C1 segment of cervical spinal cord (tissue), 14 donors: ENCODE data around the gene NUP93.
"Not testable (repeated sequence)": the region's sequence is repeated elsewhere in the genome, so short reads cannot be mapped to it uniquely, and the experiment has no call there.

Source experiments
- DNase-seq, 14 donors: peaks; one replicate each; lab custom pipeline; 2025; lab: John Stamatoyannopoulos, UW

Gene NUP93

DNA sequence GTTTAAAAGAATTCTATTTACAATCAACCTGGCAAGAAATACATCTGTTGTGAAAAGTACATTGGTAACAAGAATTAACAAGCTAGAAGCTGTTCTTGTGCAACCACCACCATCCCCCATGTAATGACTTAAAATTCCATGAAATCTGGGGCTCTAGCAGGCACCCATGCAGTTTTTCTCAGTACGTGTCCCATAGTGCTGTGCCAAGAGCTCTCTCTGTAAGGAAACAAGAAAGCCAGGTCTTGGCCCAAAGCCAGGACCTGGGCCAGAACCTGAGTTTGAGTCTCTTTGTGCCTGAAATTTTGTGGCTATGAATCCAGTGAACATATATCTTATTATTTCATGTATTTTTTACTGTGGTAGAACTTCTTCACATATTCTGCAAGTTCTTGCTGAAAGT lies 46.6 kb downstream of the NUP93 start:
- DNase-seq, result peak in 1 of 14 donors; percentile 21

GRCh38 chr16:56777001-56777400 lies 47.1 kb downstream of the NUP93 start:
- no peak for DNase-seq

DNA sequence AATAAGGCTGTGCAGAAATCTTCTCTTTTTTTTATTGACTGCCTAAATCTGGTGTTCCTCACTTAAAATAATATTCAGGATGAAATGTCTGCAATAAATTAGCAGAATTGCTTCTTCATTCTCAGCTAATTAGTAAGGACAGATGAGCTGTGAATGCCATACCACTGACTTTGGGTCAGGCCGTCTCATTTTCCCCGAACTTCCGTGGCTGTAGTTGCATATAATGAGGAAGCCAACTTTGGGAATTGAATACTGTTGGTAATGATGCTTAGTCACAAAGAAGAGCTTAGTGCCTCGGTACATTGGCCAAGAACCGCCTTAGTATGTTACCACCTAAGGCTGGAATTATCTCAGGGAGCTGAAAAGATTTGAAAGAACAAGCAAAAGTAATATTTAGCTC lies 47.6 kb downstream of the NUP93 start:
- peak in 1 of 14 donors; percentile 19 for DNase-seq

- no peak for DNase-seq
These were observed 50.0 kb downstream of the NUP93 start for GRCh38 chr16:56779906-56780305.

DNA sequence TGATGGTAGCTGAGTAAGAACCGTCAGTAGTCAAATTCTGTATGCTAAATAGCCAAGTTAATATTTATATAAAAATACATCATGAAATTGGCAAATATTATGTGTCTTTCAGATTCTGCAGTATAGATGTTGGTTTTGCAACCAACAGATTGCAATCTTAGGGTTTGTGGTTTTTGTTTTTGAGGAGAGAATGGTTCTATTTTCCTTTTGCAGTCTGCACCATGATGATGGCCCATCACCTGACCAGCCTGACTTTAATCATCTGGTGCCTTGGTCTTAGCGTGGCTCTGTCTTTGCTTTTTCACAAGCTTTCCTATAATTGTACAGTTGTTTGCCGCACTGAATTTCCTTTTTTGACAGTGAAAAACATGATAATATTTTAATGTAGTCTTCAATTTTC lies 50.7 kb downstream of the NUP93 start:
- DNase-seq, result no peak

DNA sequence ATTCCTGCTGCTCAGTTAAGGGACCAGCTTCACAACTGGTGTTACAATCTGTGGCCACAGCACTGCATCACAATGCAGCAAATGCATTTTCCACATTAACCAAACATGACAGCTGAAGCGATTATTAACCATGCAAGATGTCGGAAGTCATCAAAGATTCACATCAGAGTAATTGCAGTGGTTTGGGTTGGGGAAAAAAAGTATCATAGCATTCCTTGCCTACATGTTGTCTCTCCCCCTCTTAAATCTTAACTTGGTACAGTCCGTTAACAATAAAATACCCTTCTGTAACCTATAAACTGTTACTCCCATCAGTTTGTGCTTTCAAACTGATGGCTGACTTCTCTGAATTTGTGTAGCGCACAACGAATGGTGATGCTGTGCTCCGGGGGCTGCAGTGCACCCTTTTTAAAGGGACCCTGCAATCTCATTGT lies 51.6 kb downstream of the NUP93 start:
- DNase-seq, result no peak

- DNase-seq, result no peak
These were observed 53.4 kb downstream of the NUP93 start for GRCh38 chr16:56783344-56783743.

GRCh38 chr16:56785317-56785716 lies 55.4 kb downstream of the NUP93 start:
- DNase-seq, result no peak

- no peak for DNase-seq
These were observed 57.2 kb downstream of the NUP93 start for GRCh38 chr16:56787167-56787566.

GRCh38 chr16:56788435-56788834 lies 58.5 kb downstream of the NUP93 start:
- no peak for DNase-seq

- peak in 3 of 14 donors; percentile 9 to 58 (median 10) for DNase-seq
These were observed 59.4 kb downstream of the NUP93 start for GRCh38 chr16:56789360-56789759.

DNA sequence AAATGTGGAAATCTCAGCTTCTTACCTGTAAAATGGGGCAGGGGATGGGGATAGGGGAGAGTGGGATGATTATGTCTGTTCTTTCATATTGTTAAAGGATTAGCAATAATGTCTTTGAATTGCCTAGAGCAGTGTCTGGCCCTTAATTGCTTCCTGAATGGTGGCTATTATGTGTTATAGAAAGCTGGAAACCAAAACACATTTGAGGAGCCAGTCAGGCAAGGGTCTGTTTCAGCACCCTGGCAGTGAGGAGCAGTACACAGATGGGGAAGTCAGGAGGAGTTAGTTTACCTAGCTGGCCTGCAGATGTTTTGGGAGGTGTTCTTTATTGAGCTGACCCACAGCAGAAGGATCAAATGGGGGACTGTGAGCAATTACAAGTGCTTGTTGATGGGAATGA lies 63.0 kb downstream of the NUP93 start:
- no peak for DNase-seq

- no peak for DNase-seq
These were observed 63.6 kb downstream of the NUP93 start for GRCh38 chr16:56793492-56793891.

DNA sequence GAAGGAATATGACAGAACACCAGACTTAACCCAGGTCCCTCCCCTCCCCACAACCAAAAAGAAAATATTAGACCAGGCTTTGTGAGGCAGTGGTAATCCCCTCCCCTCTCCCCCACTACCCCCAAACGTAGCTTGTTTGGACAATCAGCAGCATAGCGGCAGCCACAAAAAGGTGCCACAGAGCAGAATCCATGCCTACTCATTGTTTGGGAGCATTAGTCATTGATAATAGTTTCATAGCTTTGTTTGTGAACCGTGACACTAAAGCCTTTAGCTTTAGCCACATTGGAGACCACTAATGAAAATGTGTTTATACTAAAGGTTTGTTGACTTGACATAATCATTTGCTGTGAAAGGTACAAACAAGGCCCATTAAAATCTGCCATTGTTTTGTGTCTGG lies 65.1 kb downstream of the NUP93 start:
- no peak for DNase-seq

GRCh38 chr16:56797038-56797437 lies 67.1 kb downstream of the NUP93 start:
- DNase-seq, result not testable (repeated sequence)

DNA sequence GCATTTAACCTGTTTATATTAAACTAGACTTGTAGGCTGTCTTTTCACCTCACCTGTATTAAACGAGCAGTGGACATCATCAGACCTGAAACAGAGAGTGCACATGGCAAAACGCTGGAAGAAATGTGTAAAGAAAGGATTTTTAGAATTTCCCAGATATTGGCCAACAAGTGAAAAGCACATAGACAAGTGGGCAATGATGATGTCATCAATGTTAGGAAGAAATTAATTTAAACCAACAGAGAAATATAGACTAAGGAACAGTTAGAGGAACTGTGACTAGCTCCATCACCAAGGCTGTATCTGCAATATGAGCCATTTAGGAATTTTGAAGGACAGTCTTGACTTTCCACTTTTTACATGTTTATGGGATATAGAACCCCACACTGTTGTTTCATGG lies 67.9 kb downstream of the NUP93 start:
- DNase-seq, result no peak

GRCh38 chr16:56798955-56799354 lies 69.0 kb downstream of the NUP93 start:
- DNase-seq, result no peak

- peak in 1 of 14 donors; percentile 22 for DNase-seq
These were observed 70.4 kb downstream of the NUP93 start for GRCh38 chr16:56800355-56800754.

DNA sequence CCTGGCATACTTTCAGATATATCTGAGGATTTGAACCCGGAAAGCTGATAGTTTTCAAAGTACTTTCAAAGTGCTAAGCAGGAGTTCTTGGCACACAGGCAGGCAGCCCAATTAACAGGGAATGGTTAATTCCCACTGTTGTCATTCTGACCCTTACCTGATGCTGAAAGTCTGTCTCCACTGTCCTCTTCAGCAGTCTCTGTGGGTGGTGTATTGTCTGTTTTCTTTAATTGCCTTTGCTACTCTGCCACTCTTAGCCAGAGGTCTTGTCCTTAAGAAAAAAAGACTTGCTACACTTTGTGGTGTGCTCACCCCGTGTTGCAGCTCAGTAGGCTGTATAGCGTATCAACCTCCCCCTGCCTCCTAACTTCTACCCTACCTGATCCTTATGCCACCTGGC lies 71.8 kb downstream of the NUP93 start:
- DNase-seq, result no peak

- DNase-seq, result no peak
These were observed 77.2 kb downstream of the NUP93 start for GRCh38 chr16:56807011-56807675.

GRCh38 chr16:56807676-56808067 lies 77.7 kb downstream of the NUP93 start:
- not testable (repeated sequence) for DNase-seq

DNA sequence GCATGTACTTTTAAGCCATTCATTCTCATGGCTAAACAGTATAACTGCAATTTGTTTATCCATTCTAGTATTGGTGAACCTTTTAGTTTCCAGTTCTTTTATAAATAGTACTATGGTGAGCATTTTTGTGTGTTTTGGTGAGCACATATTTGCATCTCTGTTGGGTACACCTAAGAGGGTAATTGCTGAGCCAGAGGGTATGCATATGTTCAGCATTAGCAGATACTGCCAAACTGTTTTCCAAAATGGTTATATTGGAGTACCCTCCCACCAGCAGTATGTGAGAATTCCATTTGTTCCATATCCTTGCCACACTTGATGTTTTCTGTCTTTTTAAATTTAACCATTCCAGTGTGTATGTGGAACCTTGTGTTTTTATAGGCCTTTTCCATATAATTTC lies 81.0 kb downstream of the NUP93 start:
- DNase-seq, result no peak

GRCh38 chr16:56811602-56812001 lies 81.7 kb downstream of the NUP93 start:
- DNase-seq, result not testable (repeated sequence)

DNA sequence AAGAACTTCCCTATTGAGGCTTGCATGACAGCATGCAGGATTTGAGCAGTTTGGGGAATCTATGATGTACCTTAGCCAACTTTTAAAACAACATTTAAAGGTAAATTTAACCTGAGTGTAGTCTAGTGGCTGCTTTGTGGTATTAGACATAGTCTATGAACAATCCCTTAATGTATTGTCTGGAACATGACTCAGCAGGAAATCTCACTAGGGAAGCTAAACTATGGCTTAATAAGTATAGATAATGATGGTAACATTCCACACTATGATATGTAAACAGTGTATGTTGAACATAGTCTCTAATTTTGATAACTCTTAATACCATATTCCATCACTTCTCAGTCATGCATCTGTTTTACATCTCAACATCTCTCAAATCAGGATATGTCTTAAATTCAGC lies 83.0 kb downstream of the NUP93 start:
- DNase-seq, result no peak
